NCI-H2107 treated with DMSO at 0.1 percent for 48 hours (cell line): ENCODE measurements around the gene SOX9.
"Not testable (repeated sequence)": the region's sequence is repeated elsewhere in the genome, so short reads cannot be mapped to it uniquely, and the experiment has no call there.

Experiments
- DNase-seq: peaks from one replicate; lab custom pipeline; 2025; ENCODE audit not compliant: unreplicated experiment; lab: John Stamatoyannopoulos, UW

Gene SOX9

GRCh38 chr17:72125742-72126141, 4.9 kb downstream of the SOX9 start:
- DNase-seq: no peak

- no peak for DNase-seq
These were observed 6.0 kb downstream of the SOX9 start for GRCh38 chr17:72126575-72127486.

GRCh38 chr17:72128039-72128438, 7.2 kb downstream of the SOX9 start:
- no peak for DNase-seq

- DNase-seq: no peak
These were observed 14.0 kb downstream of the SOX9 start for GRCh38 chr17:72134608-72135394.

- no peak for DNase-seq
These were observed 14.9 kb downstream of the SOX9 start for GRCh38 chr17:72135546-72136325.

GRCh38 chr17:72136692-72137091, 15.9 kb downstream of the SOX9 start:
- no peak for DNase-seq

GRCh38 chr17:72137161-72137560, 16.3 kb downstream of the SOX9 start:
- no peak for DNase-seq

- no peak for DNase-seq
These were observed 18.4 kb downstream of the SOX9 start for GRCh38 chr17:72139212-72139611.

GRCh38 chr17:72141336-72141735, 20.5 kb downstream of the SOX9 start:
- DNase-seq: no peak

GRCh38 chr17:72142097-72142496, 21.3 kb downstream of the SOX9 start:
- not testable (repeated sequence) for DNase-seq

GRCh38 chr17:72142614-72143013, 21.8 kb downstream of the SOX9 start:
- no peak for DNase-seq

- peak; percentile 25 for DNase-seq
These were observed 22.4 kb downstream of the SOX9 start for GRCh38 chr17:72143245-72143644.

GRCh38 chr17:72144101-72144500, 23.3 kb downstream of the SOX9 start:
- DNase-seq: no peak

- DNase-seq: no peak
These were observed 24.7 kb downstream of the SOX9 start for GRCh38 chr17:72145562-72145961.

GRCh38 chr17:72145962-72146361, 25.1 kb downstream of the SOX9 start:
- no peak for DNase-seq

- DNase-seq: no peak
These were observed 25.6 kb downstream of the SOX9 start for GRCh38 chr17:72146371-72146770.

GRCh38 chr17:72150632-72151460, 30.0 kb downstream of the SOX9 start:
- no peak for DNase-seq

GRCh38 chr17:72151565-72152386, 31.0 kb downstream of the SOX9 start:
- DNase-seq: no peak

- no peak for DNase-seq
These were observed 31.6 kb downstream of the SOX9 start for GRCh38 chr17:72152387-72152929.
